Stimulated activated CD4-positive, alpha-beta T cell treated with anti-CD3 and anti-CD28 coated beads, Interleukin-12 subunit alpha, Interleukin-12 subunit beta, amount 100 ng/mL, for 24 hours (primary cell): Measurements from ENCODE around the gene AFF3.

ENCODE experiments used
- DNase-seq, 2 experiments: peaks; one replicate each; pipeline ENCODE4 v3.0.0-alpha.2; 2020; ENCODE audit warnings: low read depth in 2 of 2

The AFF3 gene

DNA sequence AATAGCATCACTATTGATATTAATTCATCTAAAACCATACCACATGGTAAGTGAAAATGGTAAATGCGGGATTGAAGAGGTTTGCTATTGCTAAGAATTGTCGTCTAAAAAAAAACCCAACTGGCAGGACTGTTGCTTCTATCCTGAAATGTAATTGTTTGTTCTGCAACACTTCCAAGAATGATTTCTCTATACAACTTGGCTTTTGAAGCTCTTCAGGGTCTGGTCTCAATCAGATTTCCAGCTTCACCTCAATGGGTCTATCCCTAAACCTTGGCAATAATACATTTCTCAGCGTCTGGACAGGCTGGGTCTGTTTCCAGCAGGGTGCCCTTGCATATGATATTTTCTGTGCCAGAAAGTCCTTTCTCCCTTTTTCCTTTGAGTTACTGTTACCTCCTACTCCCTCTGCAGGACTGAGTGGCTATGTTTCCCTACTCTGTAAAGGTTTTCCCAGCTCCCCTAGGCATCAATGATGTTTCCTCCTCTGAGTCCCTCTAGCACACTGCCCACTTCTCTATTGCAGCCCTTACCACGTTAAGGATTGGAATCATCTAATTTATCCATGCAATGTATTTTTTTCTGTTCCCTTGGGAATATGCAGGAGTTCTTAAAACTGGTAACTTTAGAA, 534.4 kb downstream of the AFF3 start:
- DNase-seq: no peak

DNA sequence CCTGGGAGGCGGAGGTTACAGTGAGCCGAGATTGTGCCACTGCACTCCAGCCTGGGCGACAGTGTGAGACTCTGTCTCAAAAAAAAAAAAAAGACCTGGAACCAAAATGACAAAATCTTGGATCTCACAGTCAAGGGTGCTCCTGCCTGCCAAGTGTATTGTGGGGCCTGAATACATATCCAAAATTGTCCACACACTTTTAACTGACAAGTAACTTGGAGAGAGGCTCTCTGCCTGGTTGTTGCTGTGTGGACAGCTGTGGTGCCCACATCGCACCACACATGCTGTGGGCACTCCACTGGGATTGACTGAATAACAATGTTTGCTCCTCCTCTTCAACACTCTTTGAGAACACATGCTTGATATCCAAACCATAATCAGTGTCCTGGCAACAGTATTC, 534.9 kb downstream of the AFF3 start:
- DNase-seq: no peak

DNA sequence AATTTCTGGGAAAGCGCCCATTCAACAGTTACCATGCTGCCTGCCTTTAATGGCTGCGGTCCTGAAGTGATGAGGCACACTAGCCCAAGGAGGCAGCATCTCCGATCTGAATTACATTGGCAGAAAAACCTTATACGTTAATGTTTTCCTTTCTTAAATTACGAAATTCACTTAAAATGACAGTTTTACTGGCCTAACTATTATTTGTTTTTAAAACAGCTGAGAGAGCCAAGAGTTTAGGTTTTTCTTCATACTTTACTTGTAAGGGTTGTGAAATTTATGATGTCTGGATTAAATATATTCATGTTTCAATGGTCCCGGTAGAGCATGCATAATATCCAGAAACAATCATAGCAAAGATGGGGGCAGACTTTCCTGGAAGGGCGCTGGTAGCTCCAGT, 537.4 kb downstream of the AFF3 start:
- no peak for DNase-seq

DNA sequence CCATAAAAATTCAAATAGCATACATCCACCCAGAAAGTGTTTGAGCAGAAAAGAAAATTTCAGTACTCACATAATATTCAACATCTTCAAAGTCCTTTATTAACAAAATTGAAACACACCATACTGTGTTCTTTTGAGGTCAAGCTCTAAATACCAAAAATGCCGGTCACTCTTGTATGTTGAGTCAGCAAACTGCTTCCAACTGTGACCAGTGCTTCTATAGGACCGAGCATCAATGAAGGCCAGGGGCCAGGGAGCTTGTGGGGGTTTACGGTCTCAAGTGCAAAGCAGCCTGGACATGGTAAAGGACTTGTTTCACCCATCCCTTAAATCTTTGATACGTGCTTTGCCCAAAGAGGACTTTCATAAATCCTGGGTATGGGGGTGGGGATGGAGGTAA, 539.9 kb downstream of the AFF3 start:
- no peak for DNase-seq

DNA sequence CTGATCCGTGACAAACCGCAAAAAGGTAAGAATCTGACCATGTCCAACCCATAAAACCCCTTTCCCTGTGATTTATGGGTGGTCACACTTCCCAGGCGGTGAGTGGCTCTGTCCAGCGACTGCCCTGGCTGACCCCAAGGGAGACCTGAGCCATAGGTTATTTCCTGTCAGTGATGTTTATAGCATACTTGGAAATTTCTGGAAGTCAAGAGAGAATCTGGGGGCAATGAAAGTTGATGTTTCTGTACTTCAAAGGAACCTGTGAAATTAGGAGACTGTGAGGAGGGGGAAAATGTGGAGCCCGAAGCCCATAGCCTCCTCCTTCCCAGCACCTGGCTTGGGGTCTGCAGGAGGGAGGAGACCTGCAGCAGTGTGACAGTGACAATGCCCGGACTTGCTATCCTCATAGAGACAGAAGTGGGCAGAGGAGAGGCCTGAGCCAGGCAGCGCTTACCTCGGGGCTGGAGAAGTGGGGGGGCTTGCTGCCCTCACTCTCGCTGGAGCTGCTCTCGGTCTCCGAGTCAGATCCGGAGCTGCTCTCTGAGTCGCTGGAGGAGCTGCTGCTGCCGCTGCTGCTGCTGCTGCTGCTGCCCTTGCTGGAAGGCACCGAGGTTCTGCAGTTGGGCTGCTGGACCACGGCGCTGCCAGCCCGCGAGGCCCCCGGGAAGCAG, 541.3 kb downstream of the AFF3 start:
- DNase-seq: no peak

DNA sequence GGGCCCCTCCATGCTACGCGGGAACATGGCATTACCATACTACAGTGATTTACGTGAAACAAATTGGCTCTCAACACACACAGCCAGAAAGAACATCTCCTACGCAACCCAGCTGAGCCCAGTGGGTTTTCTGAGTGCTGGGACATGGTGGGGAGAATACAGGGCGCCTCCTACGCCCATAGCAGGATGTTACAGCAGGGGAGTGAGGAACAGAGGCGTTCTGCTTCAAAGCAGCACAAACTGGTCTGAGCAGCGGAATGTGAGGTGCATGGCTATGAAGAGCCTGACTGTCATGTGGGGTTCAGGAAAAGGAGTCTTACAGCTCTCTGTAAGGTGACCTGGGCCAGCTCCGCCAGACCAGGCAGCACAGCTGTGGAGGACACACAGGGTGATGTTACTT, 543.9 kb downstream of the AFF3 start:
- DNase-seq: no peak

DNA sequence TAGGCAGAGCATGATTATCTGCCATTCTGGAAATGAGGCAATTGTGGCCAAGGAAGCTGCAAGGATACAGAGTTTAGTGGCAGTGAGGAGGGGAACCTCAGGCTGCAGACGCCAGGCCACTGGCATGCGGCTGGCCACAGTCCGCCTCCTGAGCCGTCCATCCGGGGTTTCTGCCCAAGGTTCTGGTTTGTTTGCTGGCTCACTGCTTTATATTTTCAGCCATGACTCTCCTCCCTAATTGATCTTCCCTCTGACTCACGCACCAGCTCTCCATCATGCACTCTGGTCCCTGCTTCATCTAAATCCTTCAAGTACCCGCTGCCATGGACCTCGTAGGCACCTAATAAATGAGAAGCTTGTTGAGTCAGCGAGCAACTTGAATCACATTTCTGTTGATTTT, 544.8 kb downstream of the AFF3 start:
- DNase-seq: no peak

DNA sequence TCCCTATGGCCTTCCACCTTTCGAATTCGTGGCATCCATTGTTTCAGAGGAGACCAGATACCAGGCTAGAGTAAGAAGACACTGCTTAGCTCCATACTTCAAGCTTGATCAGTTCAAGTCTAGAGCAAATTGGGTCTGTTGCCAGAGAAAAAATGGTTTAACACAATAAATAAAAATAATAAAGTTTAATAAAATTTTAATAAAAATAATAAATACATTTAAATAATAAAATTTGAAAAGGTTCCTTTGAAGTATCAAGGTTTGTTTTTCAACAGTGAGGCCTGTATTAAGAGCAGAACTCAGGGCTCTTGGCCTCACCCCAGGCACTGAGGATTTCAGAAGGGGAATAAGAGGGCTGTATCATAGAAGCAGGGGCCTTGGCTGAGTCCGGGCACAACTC, 547.0 kb downstream of the AFF3 start:
- no peak for DNase-seq

DNA sequence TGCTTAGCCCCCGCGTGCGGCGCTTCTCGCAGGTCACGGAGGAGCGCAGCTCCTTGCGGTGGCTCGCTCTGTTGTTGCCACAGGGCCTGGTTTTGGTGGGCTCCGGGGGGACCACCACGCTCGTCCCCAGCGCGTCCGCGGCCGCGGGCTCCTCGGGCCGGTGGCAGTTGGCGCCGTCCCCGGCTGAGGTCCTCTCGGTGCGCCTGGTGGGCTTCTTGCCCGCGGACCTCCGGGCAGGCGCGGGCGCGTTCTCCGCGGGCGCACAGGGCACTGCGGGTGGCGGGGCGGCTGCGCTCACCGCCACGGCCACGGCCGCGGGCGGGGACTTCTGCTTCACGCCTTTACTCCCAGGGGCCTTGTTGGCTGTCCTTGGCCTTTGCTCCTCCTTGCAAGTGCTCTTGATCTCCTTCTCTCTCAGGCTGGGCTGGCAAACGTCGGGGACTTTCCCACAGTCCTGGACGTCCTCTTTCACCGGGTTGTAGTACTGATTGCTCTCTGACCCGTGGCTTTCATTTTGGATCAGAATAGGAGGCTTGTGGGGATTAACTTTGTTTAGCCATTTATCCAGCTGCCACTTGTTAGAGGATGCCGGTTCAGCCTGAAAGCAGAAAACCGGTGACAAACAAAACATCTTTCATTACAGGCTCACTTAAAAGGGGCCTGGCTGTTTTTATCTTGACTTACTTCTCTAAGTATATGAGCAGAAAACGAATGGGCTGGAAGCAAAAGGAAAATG, 548.5 kb downstream of the AFF3 start:
- no peak for DNase-seq

DNA sequence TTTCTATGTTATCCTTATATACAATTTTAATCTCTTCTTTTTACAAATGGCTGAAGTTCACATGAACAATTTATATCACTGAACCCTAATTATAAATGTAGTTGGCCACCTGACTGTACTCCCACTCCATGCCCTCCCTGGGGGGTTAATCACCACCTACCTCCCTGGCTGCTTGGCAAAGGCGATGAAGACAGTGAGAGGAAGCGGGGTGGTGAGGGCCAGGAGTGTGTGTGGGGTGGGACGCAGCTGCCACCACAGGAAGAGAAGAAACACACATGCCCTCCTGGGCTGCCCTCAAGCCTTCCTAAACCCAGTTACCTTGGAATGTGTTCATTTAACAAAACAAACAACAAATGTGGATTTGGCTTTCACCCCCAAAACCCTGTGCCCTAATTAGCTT, 565.6 kb downstream of the AFF3 start:
- DNase-seq: no peak

DNA sequence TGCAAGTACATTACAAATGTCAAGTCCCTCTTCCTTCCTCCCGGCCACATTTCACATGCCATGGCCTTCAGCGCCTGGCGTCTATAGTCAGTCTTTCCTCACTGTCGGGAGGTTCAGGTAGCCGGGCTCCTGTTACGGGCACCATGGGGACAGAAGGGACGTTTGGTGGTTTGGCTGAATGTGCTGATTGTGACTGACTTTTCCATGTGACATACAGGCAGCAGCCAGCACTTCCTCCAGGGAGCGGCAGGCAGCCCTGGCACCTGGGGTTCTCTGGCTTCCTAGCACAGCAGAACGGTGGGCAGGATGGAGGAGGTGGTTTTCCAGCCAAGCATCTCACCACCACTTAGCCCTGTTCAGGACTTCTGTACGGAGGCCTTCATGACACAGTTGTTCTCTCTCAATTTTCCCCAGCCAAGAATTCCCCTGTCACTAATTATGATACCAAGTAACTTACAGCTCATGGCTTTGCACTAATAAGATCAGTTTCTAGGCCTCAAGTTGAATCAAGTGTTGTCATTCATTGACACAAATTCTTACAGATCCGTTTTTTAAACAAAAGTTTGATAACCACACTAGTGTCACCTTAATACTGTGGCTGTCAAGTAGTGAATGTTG, 568.6 kb downstream of the AFF3 start:
- no peak for DNase-seq

DNA sequence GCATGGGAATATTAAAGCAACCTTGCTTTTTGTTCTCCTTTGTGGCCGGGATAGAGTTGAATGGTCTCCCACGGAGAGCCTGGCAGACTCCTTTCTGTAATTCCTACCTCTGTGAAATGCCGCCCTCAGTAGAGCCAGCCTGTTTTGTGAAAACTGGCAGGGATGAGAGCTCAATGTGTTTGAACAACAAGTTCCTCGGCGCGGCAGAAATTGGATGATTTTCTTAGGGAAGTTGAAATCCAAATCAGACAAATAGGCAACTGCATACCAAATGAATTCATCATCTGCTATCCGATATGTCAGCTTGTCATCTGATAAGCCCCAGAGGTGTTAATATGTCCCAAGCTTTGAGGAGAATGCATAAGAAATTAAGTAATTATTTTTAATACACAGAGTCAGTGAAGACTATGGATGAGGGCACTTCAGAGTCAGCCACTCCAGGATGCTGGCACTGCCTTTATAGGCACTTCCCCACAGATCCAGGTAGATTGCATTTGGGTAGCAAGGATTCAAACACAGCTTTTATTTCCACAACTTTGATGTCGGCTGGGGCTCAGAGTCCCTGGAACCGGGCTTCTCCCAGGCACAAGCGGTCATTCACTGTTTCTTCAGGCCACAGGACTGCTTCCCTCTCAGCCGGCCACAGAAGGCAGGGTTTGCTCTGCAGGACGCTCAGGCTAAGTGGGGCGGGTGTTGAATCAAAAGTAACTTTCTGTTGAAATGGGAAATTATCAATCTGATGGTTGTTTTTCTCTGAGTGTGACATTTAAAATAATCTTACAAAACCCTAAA, 569.8 kb downstream of the AFF3 start:
- no peak for DNase-seq

DNA sequence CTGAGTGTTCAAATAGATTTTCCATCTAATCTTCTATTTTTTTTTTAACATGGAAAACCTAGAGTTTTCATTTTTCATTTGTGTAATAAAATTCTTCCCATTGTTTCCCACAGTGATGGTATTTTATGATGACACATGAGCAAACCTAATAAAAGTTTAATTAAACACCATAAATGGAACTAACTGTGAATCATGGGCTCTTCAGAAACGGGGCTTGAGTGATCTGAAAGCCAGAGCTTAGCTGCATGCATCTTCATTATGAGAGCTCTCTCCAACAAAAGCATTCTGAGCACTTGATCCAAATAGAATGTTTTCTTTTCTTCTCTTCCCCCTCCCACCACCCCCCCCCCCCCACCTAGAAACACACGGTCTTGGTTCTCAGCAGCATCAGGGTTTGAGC, 570.4 kb downstream of the AFF3 start:
- no peak for DNase-seq

DNA sequence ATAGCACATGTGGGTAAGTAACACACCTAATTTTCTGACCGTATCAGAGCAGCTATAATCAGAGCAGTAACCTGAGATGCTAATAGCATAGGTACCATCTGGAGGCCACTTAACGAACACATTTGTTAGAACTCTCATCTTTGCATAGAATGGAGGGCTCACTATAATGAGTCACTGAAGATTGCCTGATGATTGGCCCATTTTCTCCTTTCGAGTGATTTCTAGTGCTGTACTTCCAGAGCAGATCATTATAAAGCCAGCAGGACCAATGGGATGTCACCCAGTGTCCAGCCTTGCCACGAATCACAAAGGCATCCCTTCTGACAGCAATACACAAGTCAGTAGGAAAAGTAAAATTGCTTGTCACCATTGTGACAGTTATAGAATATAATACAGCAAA, 570.9 kb downstream of the AFF3 start:
- DNase-seq: no peak

DNA sequence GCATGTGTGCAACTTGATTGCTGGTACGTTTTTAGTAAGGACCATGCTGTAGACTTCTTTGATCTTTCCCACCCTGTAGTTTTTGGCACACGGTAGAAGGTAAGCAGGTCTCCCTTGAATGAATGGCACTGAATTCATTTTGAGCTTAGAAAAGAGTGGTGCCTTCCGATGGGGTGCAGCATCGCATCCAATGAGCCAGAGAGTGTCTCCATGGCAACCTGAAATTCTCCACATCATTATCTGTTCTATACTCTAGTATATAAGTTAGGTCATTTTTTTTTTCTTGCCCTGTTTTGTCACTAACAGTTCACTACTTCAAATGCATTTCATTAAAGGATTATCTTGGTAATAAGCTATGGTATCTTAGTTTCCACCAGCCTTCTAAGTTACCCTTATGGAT, 571.4 kb downstream of the AFF3 start:
- no peak for DNase-seq

DNA sequence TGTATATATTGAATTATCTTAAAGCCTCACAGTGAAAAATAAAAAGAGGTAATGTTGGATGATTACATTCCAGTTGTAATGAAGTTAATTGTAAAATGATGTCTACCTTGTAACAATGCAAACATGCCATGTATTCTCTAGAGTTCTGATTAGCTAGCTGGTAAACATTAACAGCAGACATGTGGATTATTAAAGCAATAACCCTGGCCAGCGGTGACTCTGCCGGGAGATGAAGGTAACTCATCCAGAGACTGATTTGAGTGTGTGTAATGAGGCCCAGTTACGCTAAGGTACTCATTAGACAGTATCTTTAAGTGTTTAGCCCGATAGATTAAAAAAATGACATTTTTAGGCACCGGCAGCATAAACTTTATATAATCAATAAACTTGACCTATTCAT, 573.0 kb downstream of the AFF3 start:
- no peak for DNase-seq

DNA sequence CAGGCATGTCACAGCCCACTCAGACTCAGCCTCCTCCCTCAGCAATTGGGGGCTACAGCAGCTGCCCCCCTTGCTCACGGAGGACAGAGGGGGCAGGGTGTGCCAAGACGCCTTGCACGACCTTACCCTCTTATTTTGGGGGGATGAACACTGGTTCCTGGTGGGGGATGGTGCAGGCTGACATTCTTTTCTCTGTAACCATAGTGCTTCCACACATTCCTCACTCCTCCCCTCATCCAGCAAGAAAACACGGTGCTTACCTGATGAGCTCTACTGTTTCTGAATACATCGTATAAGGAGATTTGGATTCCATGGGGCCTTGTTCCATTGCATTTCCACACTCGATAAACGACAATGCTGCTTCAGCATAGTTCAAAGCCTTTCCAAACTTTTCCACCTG, 577.2 kb downstream of the AFF3 start:
- DNase-seq: no peak

DNA sequence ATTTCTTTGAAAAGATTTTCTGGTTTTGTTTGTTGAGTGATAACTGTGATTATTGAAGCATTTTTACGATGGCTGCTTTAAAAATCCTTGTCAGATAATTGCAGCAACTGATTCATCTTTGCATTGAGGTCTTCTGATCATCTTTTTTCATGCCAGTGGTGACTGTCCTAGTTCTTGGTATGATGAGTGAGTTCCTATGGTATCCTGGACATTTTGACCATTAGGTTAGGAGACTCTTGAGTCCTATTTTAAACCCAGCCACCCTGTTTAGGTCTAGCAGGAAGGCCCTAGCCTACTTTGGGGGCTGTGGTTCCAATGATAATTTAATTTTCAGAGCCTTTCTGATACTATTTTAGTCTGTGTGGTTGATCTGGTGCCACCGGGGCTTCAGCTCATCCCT, 579.9 kb downstream of the AFF3 start:
- DNase-seq: no peak

DNA sequence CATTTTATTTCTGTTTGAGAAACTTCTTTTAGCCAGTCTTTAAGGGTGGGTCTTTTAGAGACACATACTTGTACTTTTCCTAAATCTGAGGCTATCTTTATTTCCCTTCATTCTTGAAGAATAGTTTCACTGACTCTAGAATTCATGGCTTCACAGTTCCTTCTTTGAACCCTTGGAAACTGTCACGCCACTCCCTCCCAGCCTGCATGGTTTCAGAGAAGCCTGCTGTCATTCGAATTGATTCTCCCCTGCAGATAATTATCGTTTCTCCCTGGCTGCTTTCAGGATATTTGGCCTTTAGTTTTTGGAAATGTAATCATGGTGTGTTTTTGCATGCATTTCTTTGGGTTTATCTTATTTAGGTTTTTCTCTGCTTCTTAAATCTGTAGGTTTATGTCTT, 580.6 kb downstream of the AFF3 start:
- no peak for DNase-seq

DNA sequence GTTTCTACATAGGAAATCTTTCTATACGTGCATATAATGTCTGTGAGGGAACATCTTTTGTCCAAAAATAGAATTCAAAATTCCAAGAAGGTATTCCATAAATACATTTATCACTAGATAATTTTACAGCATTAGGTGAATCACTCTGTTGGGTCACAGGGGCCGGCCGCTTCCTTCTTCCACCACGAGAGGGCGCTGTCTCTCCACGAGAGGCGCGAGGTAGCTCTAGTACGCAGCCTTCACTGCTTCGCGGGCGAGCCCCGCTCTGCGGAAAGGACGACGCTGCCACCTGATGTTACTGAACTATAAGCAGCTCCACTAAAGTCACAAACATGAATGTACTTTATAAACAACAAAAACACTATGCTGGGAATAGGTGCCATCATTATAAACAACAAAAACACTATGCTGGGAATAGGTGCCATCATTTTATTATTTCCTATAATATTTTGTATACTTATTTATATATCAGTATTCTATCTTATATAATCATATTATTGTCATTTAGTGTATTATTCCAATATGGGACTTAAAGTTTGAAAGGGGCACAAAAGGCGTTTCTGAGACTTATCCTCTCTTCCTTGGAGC, 583.2 kb downstream of the AFF3 start:
- DNase-seq: peak; percentile 75 to 91

DNA sequence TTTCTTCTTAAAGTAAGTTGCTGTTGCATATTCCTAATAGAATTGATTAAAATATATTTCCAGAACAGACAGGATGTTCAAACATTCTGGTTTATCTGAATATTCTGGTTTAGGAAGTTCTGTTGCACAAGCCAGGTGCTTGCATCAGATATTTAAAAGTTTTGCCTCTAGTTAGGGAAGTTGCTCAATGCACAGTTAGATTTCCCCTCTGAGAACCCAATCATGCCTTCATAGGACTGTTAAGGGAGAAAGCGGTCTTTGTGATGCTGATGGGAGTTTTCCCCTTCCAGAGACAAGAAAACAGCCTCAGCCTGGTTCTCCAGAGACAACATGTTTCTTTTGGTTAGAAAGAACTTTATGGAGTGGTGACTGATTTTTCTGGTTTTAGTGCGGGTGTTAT, 587.0 kb downstream of the AFF3 start:
- no peak for DNase-seq

DNA sequence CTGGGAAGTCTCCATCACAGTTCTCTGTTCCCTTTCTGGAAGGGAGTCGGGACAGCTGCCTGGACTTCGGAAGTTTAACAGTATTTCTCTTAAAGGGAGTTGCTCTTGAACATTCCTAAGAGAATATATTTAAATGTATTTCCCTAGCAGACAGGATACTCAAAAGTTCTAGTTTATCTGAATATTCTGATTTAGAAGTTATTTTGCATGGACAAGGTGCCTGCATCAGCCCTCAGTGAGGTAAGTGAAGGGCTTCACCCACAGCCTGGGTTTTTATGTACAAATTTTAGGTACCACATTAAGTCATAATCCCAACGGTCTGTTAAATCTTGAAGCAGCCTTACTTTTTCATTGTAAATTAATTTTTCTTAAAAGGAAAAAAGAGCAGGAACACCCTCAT, 587.5 kb downstream of the AFF3 start:
- no peak for DNase-seq
